Neural cell (in vitro differentiated cells): ENCODE measurements around the gene FCGR2B.
"Not testable (repeated sequence)": the region's sequence is repeated elsewhere in the genome, so short reads cannot be mapped to it uniquely, and the experiment has no call there.

Experiments
- CTCF ChIP-seq: fragments of 450-650 bp; IDR thresholded peaks from 2 replicates; pipeline ENCODE4 v1.5.1; 2014; ENCODE audit warnings: antibody characterized with exemption, mild to moderate bottlenecking, moderate library complexity; ENCODE audit not compliant: poor library complexity, severe bottlenecking
- POLR2AphosphoS5 ChIP-seq: IDR thresholded peaks from 2 replicates; pipeline ENCODE4 v1.6.1; 2012
- TAF1 ChIP-seq: IDR thresholded peaks from 2 replicates; pipeline ENCODE4 v1.6.1; 2012; ENCODE audit warnings: low read depth

- TF ChIP-seq CTCF, TAF1, POLR2AphosphoS5: not testable (repeated sequence)
Observed at GRCh38 chr1:161693020-161693712, 30.2 kb downstream of the FCGR2B start.
